KMS-11 (cell line): ENCODE data around the gene DNASE1L1.
A peak's percentile ranks its signal among the peaks of the same experiment; 100 is the strongest.

Experiments used
- H2AFZ ChIP-seq: fragments of 200-600 bp; sonication (generic); 2 replicates; pipeline ENCODE4 v1.6.1; 2016; ENCODE audit warnings: antibody characterized with exemption, mixed run types, low read depth
- H3K27ac ChIP-seq: fragments of 200-600 bp; sonication (generic); 2 replicates; pipeline ENCODE4 v1.6.1; 2016; ENCODE audit warnings: mild to moderate bottlenecking, mixed run types
- H3K27me3 ChIP-seq: fragments of 200-600 bp; sonication (generic); 2 replicates; pipeline ENCODE4 v1.6.1; 2017; ENCODE audit warnings: mild to moderate bottlenecking, low read depth, mixed run types, moderate library complexity; ENCODE audit not compliant: insufficient read depth
- H3K36me3 ChIP-seq: fragments of 200-600 bp; sonication (generic); 2 replicates; pipeline ENCODE4 v1.6.1; 2017; ENCODE audit warnings: mild to moderate bottlenecking, mixed run types; ENCODE audit not compliant: insufficient read depth
- H3K4me1 ChIP-seq: fragments of 200-600 bp; sonication (generic); 2 replicates; pipeline ENCODE4 v1.6.1; 2016; ENCODE audit warnings: mild to moderate bottlenecking, low read depth, mixed run types; ENCODE audit not compliant: poor library complexity, severe bottlenecking
- H3K4me2 ChIP-seq: fragments of 200-600 bp; sonication (generic); 2 replicates; pipeline ENCODE4 v1.7.0; 2016; ENCODE audit warnings: mild to moderate bottlenecking, mixed run types
- H3K4me3 ChIP-seq: fragments of 200-600 bp; sonication (generic); IDR thresholded peaks from 2 replicates; pipeline ENCODE4 v1.6.1; 2017; ENCODE audit warnings: low read depth, low read length, mixed read lengths; ENCODE audit not compliant: insufficient read depth
- H3K79me2 ChIP-seq: fragments of 200-600 bp; sonication (generic); 2 replicates; pipeline ENCODE4 v1.6.1; 2016; ENCODE audit warnings: low read depth, mixed run types; ENCODE audit not compliant: insufficient read depth
- H3K9ac ChIP-seq: fragments of 200-600 bp; sonication (generic); 2 replicates; pipeline ENCODE4 v1.6.1; 2016; ENCODE audit warnings: mild to moderate bottlenecking, mixed run types
- H4K20me1 ChIP-seq: fragments of 200-600 bp; sonication (generic); 2 replicates; pipeline ENCODE4 v1.6.1; 2016; ENCODE audit warnings: mild to moderate bottlenecking, mixed run types; ENCODE audit not compliant: insufficient read depth
- TF ChIP-seq, protein P1 (sequence below): fragments of 200-600 bp; sonication (generic); conservative IDR thresholded peaks from 2 replicates; pipeline ENCODE4 v1.6.1; 2017; ENCODE audit warnings: low read depth, mild to moderate bottlenecking, antibody characterized with exemption, low read length, moderate library complexity, mixed read lengths

DNASE1L1 gene

DNA sequence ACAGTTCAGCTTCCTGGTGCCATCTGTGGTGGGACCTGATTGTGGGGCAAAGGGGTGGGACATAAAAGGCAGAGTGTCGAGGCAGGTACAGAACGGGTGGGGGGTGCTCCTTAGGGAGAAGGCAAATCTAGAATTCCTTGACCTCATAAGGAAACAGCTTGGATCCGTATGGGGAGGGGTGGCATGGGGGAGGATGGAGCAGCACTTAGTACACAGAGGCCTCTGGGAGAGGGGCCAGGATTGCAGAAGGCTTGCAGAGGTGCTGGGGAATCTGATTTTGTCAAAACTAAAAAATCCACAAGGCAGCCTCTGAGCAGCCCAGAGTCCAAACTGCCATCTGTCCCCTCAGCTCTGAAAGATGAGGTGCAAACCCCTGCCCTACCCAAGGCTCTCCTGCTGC lies 32.3 kb downstream of the DNASE1L1 start:
- Histone ChIP-seq H3K4me1 (peaks cover 35% of the 10 kb centered on the region), H4K20me1 (no peaks in the 10 kb centered on the region), H3K9ac (no peak overlapping the region), H3K79me2 (peaks cover 7% of the 10 kb centered on the region; the same call in 1 of the 2 replicates), H3K4me3 (no peak overlapping the region), H3K27me3 (no peaks in the 10 kb centered on the region), H2AFZ (no peak overlapping the region), H3K4me2 (no peak overlapping the region), H3K27ac (no peak overlapping the region), H3K36me3 (no peaks in the 10 kb centered on the region)
- TF ChIP-seq, protein P1, sequence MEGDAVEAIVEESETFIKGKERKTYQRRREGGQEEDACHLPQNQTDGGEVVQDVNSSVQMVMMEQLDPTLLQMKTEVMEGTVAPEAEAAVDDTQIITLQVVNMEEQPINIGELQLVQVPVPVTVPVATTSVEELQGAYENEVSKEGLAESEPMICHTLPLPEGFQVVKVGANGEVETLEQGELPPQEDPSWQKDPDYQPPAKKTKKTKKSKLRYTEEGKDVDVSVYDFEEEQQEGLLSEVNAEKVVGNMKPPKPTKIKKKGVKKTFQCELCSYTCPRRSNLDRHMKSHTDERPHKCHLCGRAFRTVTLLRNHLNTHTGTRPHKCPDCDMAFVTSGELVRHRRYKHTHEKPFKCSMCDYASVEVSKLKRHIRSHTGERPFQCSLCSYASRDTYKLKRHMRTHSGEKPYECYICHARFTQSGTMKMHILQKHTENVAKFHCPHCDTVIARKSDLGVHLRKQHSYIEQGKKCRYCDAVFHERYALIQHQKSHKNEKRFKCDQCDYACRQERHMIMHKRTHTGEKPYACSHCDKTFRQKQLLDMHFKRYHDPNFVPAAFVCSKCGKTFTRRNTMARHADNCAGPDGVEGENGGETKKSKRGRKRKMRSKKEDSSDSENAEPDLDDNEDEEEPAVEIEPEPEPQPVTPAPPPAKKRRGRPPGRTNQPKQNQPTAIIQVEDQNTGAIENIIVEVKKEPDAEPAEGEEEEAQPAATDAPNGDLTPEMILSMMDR = no peak

DNA sequence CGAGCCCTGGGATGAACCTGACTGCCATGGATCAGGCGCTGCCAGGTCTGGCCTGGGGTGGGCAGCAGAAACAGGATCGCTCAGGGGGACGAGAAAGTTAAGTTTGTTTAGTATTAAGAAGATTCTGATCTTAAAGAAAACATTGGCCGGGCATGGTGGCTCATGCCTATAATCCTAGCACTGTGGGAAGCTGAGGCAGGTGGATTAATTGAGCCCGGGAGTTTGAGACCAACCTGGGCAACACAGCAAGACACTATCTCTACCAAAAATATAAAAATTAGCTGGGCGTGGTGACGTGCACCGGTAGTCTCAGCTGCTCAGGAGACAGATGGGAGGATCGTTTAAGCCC lies 33.9 kb downstream of the DNASE1L1 start:
- Histone ChIP-seq H3K27ac (no peak overlapping the region), H3K79me2 (peaks cover 11% of the 10 kb centered on the region), H3K36me3 (no peaks in the 10 kb centered on the region), H3K4me1 (peaks cover 31% of the 10 kb centered on the region), H3K4me2 (no peak overlapping the region), H3K9ac (no peak overlapping the region), H4K20me1 (no peaks in the 10 kb centered on the region), H2AFZ (no peak overlapping the region), H3K4me3 (no peak overlapping the region), H3K27me3 (no peaks in the 10 kb centered on the region)
- TF ChIP-seq, protein P1 = no peak

DNA sequence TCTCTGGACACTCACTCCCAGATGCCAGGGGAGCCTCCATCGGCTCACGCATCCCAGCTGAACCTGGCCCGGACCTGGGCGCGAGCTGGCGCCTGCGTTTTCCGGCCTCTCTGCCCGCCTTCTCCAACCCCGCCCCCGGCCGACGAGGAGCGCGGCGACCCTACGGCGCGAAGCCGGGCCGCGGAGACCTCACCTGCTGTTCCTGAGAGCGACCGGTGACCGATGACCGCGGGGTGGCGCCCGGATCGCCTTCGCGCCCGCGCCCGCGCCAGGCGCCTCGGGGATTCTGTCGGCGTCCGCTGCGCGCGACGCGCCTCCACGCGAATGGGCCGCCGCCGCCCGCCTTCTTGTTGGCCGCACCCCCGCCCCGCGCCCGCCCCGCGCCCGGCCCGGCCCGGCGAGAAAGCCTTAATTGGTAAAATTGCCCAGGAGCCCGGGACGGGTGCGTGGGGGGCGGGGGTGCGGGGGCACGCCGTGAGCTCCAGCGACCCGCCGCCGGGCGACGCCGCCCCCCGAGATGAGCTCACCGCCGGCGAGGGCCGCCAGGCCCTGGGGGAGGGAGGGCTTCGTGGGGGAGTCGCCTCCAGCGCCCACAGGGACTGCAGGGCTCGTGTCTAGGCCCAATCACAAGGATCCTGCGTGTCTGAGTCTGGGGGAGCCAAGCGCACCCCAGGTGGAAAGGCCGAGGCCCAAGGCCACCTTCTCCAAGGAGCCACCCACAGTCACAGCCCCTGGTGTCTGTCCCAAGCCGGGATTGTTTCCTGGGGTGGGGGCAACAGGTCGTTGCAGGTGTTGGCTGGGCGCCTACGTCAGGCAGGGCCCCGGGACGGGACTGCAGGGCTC lies 34.5 kb downstream of the DNASE1L1 start, which contains the start of gene FLNA:
FLNA (minus strand) TSS at position 322 of the 843 bp plus-strand sequence. CDS start 3,389 bp downstream, outside the sequence.
- H3K27ac ChIP-seq = no peak within 1 kb of the TSS
- no peak within 1 kb of the TSS for H3K4me3 ChIP-seq

DNA sequence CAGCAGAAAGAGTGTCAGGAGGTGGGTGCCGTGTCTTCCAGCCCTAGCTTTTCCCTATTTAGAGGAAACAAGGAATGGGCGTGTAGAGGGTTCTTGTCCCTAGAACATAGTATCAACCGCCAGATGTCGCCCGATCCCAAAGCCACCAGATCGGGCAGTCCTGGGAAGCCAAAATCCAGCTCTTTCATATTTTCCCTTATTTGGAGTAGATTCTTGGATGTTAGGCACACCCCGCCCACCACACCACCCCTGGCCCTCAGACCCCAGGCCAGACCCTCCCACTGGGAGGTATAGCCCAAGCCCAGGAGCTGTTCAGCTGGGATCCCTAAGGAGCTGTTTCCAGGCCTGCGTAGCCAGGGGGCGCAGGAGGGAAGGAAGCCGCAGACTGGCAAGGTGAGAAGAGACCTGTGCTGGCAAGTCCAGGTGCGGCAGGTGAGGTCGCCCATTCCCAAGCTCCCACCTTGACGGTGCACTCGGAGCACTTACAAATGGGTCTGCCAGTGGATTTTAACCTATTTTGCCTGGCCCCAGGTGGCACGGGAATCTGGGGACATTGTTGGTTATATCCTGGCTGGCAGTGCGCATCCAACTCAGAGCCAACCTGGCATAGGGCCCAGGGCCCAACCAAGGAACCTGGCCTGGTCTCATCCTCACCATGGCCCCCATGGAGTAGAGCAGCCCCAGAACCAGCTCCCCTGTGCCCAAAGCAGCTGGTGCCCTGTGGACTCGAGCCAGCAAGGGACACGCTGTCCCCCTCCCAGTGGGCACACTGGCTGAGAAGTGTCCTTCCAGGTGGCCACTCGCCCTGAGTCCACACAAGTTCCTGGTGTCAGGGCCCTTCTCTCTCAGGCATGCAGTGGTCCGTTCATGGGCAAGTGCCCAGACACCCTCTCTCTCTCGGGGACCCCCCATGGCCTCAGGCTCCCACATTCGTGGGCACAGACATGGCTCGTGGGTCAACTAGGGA lies 35.4 kb downstream of the DNASE1L1 start:
- H3K27ac ChIP-seq = no peak overlapping the region
- H3K4me3 ChIP-seq = no peak overlapping the region
- H3K79me2 ChIP-seq = peaks cover 24% of the 10 kb centered on the region
- H3K4me2 ChIP-seq = peak overlapping the region; percentile 48; the same call in 1 of the 2 replicates
- no peaks in the 10 kb centered on the region for H3K27me3 ChIP-seq
- TF ChIP-seq, protein P1 = peak; percentile 62
- H3K9ac ChIP-seq = no peak overlapping the region
- no peaks in the 10 kb centered on the region for H3K36me3 ChIP-seq
- no peaks in the 10 kb centered on the region for H4K20me1 ChIP-seq
- H2AFZ ChIP-seq = no peak overlapping the region
- H3K4me1 ChIP-seq = peaks cover 30% of the 10 kb centered on the region

More for the DNA sequence above, 34.5 kb downstream of the DNASE1L1 start, which contains the start of gene FLNA:
- Histone ChIP-seq H3K9ac (no peak within 1 kb of the TSS), H3K36me3 (no peaks in the 10 kb centered on the region), H3K4me1 (peaks cover 30% of the 10 kb centered on the region), H3K79me2 (peaks cover 15% of the 10 kb centered on the region), H4K20me1 (no peaks in the 10 kb centered on the region), H2AFZ (no peak within 1 kb of the TSS), H3K4me2 (peak within 1 kb of the TSS; percentile 48; the same call in 1 of the 2 replicates), H3K27me3 (no peaks in the 10 kb centered on the region)
- TF ChIP-seq, protein P1 = no peak
